Activated gamma-delta T cell treated with Interleukin-2 at 50 U/mL for 16 hours (primary cell): ENCODE measurements around the gene FTO.
"Not testable (repeated sequence)": the region's sequence is repeated elsewhere in the genome, so short reads cannot be mapped to it uniquely, and the experiment has no call there.

ENCODE experiments used
- DNase-seq: peaks from one replicate; pipeline ENCODE4 v3.0.0-alpha.2; 2020

FTO gene

GRCh38 chr16:54165912-54166865 is 462.2 kb downstream of the FTO start:
- no peak for DNase-seq

GRCh38 chr16:54169112-54169511 is 465.2 kb downstream of the FTO start:
- DNase-seq = no peak

DNA sequence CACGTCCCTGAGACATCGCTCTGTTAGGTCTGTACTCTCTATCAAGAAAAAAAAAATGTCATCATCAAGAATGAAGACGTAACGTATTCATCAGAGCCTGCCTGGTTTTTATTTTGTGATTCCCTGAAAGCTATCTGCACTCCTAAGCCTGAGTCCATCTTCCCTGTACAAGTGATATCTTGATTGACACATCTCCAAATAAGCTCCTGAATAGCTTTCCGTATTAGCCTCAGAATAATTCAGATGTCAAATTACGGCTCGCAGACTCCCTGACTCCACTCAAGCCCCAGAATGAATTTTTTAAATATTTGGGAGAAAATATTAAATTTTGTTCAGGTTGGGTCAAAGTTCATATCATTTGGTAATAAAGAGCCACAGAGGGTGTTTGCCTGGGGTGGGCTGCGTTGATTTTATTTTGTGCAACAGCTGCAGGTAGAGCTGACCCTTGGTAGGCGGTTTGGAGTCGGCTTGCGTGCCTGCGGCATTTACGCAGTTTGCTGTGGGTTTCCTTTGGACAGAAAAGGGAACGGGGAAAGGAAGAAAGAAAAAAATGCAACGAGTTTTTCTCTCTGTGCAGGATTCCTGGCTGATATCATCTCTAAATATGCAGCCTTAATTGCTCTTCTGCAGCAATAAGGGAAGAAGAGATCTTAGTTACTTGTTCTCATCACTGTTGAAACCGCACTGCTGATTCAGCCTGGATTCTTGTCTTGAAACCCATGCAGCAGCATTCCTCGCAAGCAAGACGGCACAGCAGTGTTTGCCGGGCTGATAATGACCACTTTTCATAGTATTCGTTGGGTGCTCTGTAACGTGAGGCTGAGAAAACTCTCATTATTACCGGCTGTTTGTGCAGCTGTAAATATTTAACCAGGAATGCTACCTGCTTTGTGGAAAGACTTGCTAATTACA is 467.9 kb downstream of the FTO start:
- DNase-seq = no peak

- DNase-seq = no peak
Observed at GRCh38 chr16:54173490-54173889, 469.5 kb downstream of the FTO start.

DNA sequence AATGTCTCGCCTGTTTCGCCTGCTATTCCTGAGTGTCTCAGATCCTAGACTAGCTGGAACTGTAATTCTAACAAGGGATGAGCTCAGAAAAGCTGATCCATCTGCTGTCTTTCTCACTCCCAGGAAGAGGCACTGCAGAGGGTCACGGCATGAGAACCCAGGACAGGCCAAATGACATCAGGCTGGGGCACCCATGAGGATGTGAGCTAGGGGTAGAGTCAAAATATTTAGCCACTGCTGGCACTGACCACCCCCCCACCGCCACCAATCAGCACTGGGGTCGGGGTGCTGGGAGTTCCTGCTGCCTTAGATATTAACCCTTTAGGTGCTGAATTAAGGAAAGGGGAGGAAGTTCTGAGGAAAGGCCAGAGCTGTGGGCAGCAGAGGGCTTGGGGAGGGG is 470.2 kb downstream of the FTO start:
- no peak for DNase-seq

DNA sequence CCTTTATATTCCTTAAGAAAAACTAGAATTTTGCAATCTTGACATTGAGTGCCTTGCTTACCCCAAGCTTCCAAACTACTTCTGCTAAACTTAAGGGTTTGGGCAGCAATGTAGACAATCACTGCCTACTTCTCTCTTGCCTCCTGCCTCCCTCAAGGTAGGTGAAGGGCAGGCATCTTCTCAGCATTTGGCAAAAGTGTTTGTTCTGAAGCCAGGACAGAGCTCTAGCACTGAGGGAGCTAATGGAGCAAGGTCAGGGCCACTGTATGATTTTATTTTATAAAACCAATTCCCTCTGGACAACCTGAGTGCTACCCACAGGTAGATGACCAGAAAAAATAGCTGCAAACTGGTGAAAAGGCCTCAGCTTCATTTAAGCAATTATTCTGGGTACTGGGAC is 470.8 kb downstream of the FTO start:
- no peak for DNase-seq

DNA sequence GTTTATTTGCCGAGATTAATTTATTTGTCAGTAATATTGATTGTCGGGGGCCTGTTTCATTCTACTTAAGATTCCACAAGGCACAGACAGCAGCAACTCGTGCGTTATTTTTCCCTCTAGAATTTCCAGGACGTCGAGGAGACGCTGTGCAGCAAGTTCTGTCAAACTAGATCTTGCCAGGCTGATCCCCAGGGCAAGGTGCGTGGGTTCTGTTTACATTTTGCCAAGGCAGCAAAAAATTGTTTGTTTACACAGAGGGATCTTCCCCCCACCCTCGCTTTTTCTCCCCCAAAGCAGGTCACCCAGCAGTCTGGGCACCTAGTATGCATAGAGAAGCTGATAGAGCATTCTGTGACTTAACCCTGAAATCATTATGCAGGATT is 471.2 kb downstream of the FTO start:
- DNase-seq = no peak

DNA sequence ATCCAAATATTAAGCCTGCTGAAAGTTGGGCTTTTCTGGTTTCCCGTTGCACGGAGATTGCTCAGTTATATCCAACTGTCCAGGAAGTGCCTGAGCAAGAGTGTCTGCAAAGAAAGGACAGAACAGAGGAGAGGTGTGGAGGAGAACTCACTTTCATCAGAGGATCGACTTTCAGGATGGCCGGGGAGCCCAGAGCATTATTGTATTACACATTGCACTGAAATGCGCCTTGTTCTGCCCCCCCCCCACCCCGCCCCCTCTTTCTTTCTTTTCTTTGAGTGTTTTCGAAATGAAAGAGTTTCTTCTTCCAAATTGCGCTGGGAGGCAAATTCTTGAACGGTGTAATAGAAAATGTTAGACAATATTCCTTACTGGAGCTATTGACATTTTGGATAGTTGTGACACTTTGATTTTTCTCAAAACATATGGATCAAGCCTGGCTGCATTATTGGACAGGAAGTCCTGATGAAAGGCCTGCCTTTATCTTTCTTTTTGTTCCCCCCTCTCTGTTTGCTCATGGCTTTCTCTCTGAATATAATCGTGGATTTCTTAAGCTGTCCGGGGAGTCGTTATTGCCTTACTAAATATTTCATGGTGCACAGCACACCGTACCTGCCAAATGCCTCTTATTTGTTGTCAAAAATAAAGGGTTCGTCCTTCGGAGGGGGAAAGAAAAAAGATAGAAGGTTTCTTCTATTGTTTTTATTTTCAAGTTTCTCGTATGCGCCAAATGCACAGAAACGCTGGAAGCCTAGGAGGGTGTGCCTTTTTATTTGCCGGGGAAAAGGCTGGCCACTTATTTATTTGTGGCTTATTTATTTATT is 471.8 kb downstream of the FTO start:
- DNase-seq = no peak

- DNase-seq = no peak
Observed at GRCh38 chr16:54176376-54176901, 472.5 kb downstream of the FTO start.

DNA sequence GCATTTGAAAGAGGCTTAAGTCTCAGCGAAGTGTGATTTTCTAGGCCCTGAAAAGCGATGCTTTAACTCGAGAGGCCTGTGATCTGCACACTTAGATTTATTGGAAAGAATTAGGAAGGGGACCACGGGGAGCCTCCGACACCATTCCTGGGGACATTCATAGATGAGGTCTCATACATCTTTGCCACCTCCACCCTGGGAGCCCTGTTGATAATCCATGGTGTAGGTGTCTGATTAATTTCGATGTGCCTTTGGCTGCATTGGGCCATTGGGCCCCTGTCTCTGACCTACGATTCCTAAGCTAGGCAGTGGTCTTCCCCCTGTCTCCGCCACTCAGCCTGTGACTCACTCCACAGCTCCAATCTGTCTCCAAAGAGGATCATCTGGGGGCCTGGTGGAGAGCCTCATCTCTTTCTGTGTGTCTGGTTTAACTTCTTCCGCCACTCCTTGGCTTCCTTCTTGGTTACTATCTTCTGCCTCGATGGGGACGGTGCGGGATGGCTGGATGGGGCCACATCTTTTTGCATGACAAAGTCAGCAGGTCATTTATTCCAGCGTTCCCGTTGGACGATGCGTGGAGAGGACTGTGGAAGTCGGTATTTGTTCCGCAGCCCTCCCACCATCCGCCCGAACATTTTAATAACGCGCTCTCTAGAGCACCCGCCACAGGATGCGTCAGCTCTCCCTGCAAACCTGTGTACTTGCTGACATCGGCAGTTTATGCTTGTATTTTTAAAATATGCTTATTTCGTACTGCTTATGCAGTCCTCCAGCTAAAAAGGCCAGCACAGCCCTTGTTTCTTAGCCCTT is 473.3 kb downstream of the FTO start:
- DNase-seq = no peak

- DNase-seq = no peak
Observed at GRCh38 chr16:54177862-54178477, 474.0 kb downstream of the FTO start.

DNA sequence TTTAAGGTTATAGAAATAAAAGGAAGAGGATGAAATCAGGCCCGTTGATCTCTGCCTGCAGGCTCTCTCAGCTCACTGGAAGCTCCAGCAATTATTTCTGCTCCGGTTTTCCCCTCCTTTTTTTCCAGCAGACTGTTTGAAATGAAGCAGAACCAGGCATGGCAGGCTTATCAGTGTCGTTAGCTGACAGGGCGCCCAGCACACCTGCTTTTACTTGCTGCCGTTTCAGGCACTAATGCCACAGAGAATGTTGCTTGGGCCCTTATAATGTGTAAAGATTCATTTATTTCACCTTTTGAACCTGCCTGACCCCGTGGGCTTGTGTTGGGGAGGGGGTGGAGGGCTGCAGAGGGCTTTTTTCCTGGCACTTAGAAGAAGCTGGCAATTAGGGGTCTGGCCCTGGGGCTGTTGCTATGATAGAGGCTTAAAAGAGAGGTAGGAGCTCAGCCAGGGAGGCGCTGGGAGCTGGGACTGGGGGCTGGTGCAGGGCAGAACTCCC is 474.6 kb downstream of the FTO start:
- no peak for DNase-seq

GRCh38 chr16:54180421-54181359 is 476.7 kb downstream of the FTO start:
- no peak for DNase-seq

DNA sequence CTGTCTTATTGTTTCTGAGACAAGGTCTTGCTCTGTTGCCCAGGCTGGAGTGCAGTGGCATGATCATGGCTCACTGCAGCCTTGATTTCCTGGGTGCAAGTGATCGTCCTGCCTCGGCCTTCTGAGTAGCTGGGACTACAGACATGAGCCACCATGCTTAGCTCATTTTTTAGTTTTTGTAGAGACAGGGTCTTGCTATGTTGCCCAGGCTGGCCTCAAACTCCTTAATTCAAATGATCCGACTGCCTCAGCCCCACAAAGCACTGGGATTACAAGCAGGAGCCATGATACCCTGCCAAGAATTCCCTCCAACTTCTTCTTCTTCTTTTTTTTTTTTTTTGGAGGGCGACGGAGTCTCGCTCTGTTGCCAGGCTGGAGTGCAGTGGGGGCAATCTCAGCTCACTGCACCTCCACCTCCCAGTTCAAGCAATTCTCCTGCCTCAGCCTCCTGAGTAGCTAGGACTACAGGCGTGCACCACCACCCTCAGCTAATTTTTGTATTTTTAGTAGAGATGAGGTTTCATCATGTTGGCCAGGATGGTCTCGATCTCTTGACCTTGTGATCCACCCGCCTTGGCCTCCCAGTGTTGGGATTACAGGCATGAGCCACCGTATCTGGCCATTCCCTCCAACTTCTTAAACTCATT is 477.9 kb downstream of the FTO start:
- DNase-seq = not testable (repeated sequence)

DNA sequence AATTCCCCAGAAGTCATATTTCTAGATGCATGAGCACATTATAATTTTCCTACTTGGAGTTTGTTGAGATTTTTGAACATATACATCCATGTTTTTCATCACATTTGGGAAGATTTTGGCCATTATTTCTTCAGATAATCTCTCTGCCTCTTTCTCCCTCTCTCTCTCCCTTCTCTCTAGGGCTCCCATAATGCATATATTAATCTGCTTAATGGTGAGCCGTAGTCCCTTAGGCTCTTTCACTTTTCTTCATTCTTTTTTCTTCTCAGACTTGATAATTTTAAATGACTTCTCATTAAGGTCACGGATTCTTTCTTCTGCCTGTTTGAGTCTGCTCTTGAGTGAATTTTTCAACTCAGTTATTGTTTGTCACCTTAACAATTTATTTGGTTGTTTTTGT is 481.1 kb downstream of the FTO start:
- no peak for DNase-seq

DNA sequence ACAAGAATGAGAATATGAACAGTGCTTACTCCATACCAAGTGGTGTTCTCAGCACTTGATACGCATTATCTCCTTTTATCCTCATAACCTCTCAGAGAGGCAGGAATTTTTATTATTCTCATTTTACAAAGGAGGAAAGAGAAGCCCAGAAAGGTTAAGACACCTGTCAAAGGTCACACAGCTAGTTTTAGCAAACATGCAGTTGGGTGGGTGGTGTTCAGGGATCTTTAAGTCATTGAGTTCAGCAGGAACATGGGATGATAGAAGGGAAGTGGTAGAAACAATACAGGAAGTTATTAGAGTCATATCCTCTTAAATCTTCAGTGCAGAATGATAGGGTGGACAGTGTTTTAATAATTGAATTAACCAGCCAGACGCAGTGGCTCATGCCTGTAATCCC is 487.2 kb downstream of the FTO start:
- DNase-seq = no peak

DNA sequence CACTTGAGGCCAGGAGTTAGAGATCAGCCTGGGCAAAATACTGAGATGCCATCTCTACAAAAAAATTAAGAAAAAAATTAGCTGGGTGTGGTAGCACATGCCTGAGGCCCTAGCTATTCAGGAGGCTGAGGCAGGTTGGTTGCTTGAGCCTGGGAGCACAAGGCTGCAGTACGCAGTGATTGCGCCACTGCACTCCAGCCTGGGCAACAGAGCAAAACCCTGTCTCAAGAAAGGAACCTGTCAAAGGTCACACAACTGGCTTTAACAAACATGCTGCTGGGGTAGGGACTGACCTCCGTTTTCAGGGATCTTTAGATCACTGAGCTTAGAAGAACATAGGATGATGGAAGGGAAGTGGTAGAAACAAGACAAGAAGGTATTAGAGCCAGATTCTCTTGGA is 487.6 kb downstream of the FTO start:
- no peak for DNase-seq

GRCh38 chr16:54193013-54193664 is 489.2 kb downstream of the FTO start:
- no peak for DNase-seq
